Panc1 (cell line): Measurements from ENCODE around the gene CASTOR1. TPM values are rescaled to one million over a fixed set of nuclear protein-coding genes. Genes with fewer than 3 reads are reported as not detected.
"Not testable (repeated sequence)": the region's sequence is repeated elsewhere in the genome, so short reads cannot be mapped to it uniquely, and the experiment has no call there.

Experiments
- ATAC-seq: fragments of 200-7000 bp; cut with Tn5 transposase; 2 replicates; pipeline ENCODE4 v1.9.1; 2020; ENCODE audit warnings: mild to moderate bottlenecking, moderate library complexity
- Bru-seq: library from RNA; stranded (reverse); fragments of 400-500 nt; gene quantifications from one replicate; lab custom pipeline; 2021; lab: Mats Ljungman, UMichigan
- BruChase-seq, 2 experiments: library from RNA; stranded (reverse); fragments of 400-500 nt; gene quantifications; one replicate each; lab custom pipeline; 2021; lab: Mats Ljungman, UMichigan
- BruUV-seq: library from RNA; stranded (reverse); fragments of 400-500 nt; replicated peaks from 2 replicates; lab custom pipeline; 2021; lab: Mats Ljungman, UMichigan
- CTCF ChIA-PET: fragments of 300-600 bp; sonication (Branson Sonifier 250); formaldehyde crosslinking; loops from one replicate; lab custom pipeline; 2022; ENCODE audit warnings: antibody characterized with exemption; lab: Charles Lee
- POLR2A ChIA-PET: fragments of 300-600 bp; sonication (Branson Sonifier 250); formaldehyde crosslinking; loops from one replicate; lab custom pipeline; 2022; ENCODE audit warnings: antibody characterized with exemption; lab: Charles Lee
- DNase-seq: peaks from one replicate; pipeline ENCODE4 v3.0.0-alpha.2; 2010; ENCODE audit warnings: low read depth, low spot score
- H3K27ac ChIP-seq: 2 replicates; pipeline ENCODE4 v1.5.1; 2011; ENCODE audit warnings: mild to moderate bottlenecking, low read length, inconsistent platforms
- H3K27me3 ChIP-seq: fragments of 200-500 bp; sonication (Bioruptor generic); 2 replicates; pipeline ENCODE4 v1.6.0; 2014; ENCODE audit warnings: low read length, inconsistent platforms; ENCODE audit not compliant: control insufficient read depth, insufficient read depth
- H3K36me3 ChIP-seq: fragments of 200-500 bp; sonication (Bioruptor generic); 2 replicates; pipeline ENCODE4 v1.5.1; 2014; ENCODE audit warnings: inconsistent platforms, mild to moderate bottlenecking, low read length, moderate library complexity; ENCODE audit not compliant: control insufficient read depth, insufficient read depth
- H3K4me1 ChIP-seq: 2 replicates; pipeline ENCODE4 v1.5.1; 2011; ENCODE audit warnings: inconsistent platforms, mild to moderate bottlenecking, low read length, moderate library complexity; ENCODE audit not compliant: control insufficient read depth, insufficient read depth
- H3K4me3 ChIP-seq, 2 experiments: 2 replicates each; pipeline ENCODE4 v1.5.1; 2011 to 2012; ENCODE audit warnings: low read depth in 2 of 2, low read length in 2 of 2, mild to moderate bottlenecking in 2 of 2, inconsistent platforms in 1 of 2, moderate library complexity in 1 of 2
- H3K9me3 ChIP-seq: fragments of 200-500 bp; sonication (Bioruptor generic); 2 replicates; pipeline ENCODE4 v1.5.1; 2014; ENCODE audit warnings: low read depth, mild to moderate bottlenecking, inconsistent platforms, low read length, moderate library complexity; ENCODE audit not compliant: control insufficient read depth, insufficient read depth
- CTCF ChIP-seq: fragments of 450-650 bp; IDR thresholded peaks from 2 replicates; pipeline ENCODE4 v1.5.1; 2017; ENCODE audit warnings: mild to moderate bottlenecking
- POLR2AphosphoS5 ChIP-seq: IDR thresholded peaks from 2 replicates; pipeline ENCODE4 v1.6.1; 2012; ENCODE audit warnings: mild to moderate bottlenecking, low read depth, low read length, moderate library complexity
- REST ChIP-seq, 2 experiments: IDR thresholded peaks; 2 replicates each; pipeline ENCODE4 v1.6.1; 2011 to 2012; ENCODE audit warnings: low read depth in 2 of 2, control low read depth in 1 of 2, low read length in 1 of 2, mild to moderate bottlenecking in 1 of 2, moderate library complexity in 1 of 2; ENCODE audit not compliant: insufficient read depth in 1 of 2
- SIN3A ChIP-seq: IDR thresholded peaks from 2 replicates; pipeline ENCODE4 v1.6.1; 2012; ENCODE audit warnings: low read depth, mild to moderate bottlenecking, low read length, moderate library complexity, borderline replicate concordance; ENCODE audit not compliant: insufficient read depth
- TCF7L2 ChIP-seq: IDR thresholded peaks from 2 replicates; pipeline ENCODE4 v1.6.1; 2011; ENCODE audit warnings: mild to moderate bottlenecking, low read depth, low read length, inconsistent platforms
- in situ Hi-C: cut with HindIII; loops from 2 replicates; pipeline ENCODE4 v1.10.0; 2016; ENCODE audit warnings: low sequenced_read_pairs, low pct_unique_long_range_greater_than_20kb
- intact Hi-C: fragments of 100-400 bp; cut with micrococcal nuclease; formaldehyde crosslinking; loops from one replicate; pipeline ENCODE4 v1.10.0; 2022; ENCODE audit not compliant: unreplicated experiment
- long read RNA-seq: library from polyadenylated mRNA; unstranded; transcript quantifications from one replicate; pipeline ENCODE4 v2.0.0, GENCODE V29; 2021; ENCODE audit not compliant: unreplicated experiment
- polyA plus RNA-seq: library from polyadenylated mRNA; unstranded; fragments of >200 nt; gene quantifications from one replicate; pipeline ENCODE4 v1.2.1, GENCODE V29; 2012; ENCODE audit warnings: missing spikeins; ENCODE audit not compliant: insufficient read length
- total RNA-seq: library from RNA; stranded (reverse); gene quantifications from one replicate; pipeline ENCODE4 v1.2.1, GENCODE V29; 2021; ENCODE audit not compliant: unreplicated experiment

The CASTOR1 gene
- 6.7 TPM for total RNA-seq
- 16.2 TPM for polyA plus RNA-seq
- percentile 41 among the genes with signal in this experiment for Bru-seq, nascent RNA
- percentile 52 among the genes with signal in this experiment for BruChase-seq, experiment 1, labeled RNA remaining after a 2-hour chase
- percentile 47 among the genes with signal in this experiment for BruChase-seq, experiment 2, labeled RNA remaining after a 6-hour chase
- long read RNA-seq, partial matches to known transcripts, result 0 of 12 reads
- long read RNA-seq, other reads (novel, unspliced or antisense), result 6 of 12 reads

- intact Hi-C loops, result loop anchor here (5.0 kb wide), 1 partner anchor 98 kb away; the partner anchor contains the start of gene RNF215
- Histone ChIP-seq H3K4me1 (peaks cover 25% of the 10 kb centered on the region), H3K9me3 (no peaks in the 10 kb centered on the region), H3K4me3 (peak within 1 kb of the TSS; percentile 60 to 74), H3K27me3 (no peaks in the 10 kb centered on the region), H3K36me3 (no peaks in the 10 kb centered on the region; the same call in 1 of the 2 replicates), H3K27ac (peak within 1 kb of the TSS; percentile 59)
- CTCF ChIA-PET, result interaction anchor here (0.7 kb wide), 1 partner anchor 337 kb away, joined by 3 read pairs; no protein-coding TSS in a partner anchor
- peak; percentile 87 for ATAC-seq
- peak; percentile 84 for DNase-seq
- POLR2A ChIA-PET, result interaction anchor here (0.6 kb wide), 3 partner anchors 37 to 438 kb away, joined by 3 to 8 read pairs (median 6); no protein-coding TSS in a partner anchor
- in situ Hi-C loops, result no loop called here
- no TSS peak for BruUV-seq
- peak; percentile 70; the same call in 1 of the 2 replicates for TF ChIP-seq TCF7L2
- peak; percentile 75; the same call in 1 of the 2 replicates for TF ChIP-seq SIN3A
- no peak for TF ChIP-seq CTCF
These were observed at the start of gene CASTOR1 for GRCh38 chr22:30289141-30289979. TSS of gene CASTOR1 (minus strand) at chr22:30289505. CDS start at chr22:30289497, 8 bp downstream.

- TF ChIP-seq POLR2AphosphoS5 (no peak), REST (IDR thresholded peaks at IDR 0.05; ENCODE audit: insufficient read depth in 1 of 2, low read depth in 2 of 2, low read length in 1 of 2) (no peak), CTCF (no peak), TCF7L2 (no peak), SIN3A (no peak)
- no peak for DNase-seq
- no peaks in the 10 kb centered on the region for H3K9me3 ChIP-seq
- H3K27ac ChIP-seq, result no peak overlapping the region
- intact Hi-C loops, result no loop called here
- POLR2A ChIA-PET, result no interaction called here
- in situ Hi-C loops, result no loop called here
- no peaks in the 10 kb centered on the region for H3K4me1 ChIP-seq
- H3K27me3 ChIP-seq, result no peaks in the 10 kb centered on the region
- H3K36me3 ChIP-seq, result peaks cover 13% of the 10 kb centered on the region
- BruUV-seq, result no TSS peak
- H3K4me3 ChIP-seq, result no peak overlapping the region
- no peak for ATAC-seq
- CTCF ChIA-PET, result no interaction called here
These were observed 49.5 kb upstream of the CASTOR1 start for GRCh38 chr22:30338802-30339201.

GRCh38 chr22:30338341-30338740 lies 49.0 kb upstream of the CASTOR1 start:
- DNase-seq, POLR2A ChIA-PET, H3K4me3 ChIP-seq, BruUV-seq, H3K27ac ChIP-seq, in situ Hi-C loops, ATAC-seq, H3K4me1 ChIP-seq, intact Hi-C loops, H3K27me3 ChIP-seq, CTCF ChIA-PET, H3K9me3 ChIP-seq: not testable (repeated sequence)
- peaks cover 10% of the 10 kb centered on the region for H3K36me3 ChIP-seq
